GM19239 (cell line): ENCODE data around the gene EVC.

Experiments
- DNase-seq: peaks from one replicate; pipeline ENCODE4 v3.0.0; 2011; ENCODE audit warnings: low spot score; ENCODE audit not compliant: insufficient read length
- FAIRE-seq: peaks from 2 replicates; lab custom pipeline; 2011; peaks lifted over from hg19 to GRCh38; lab: Jason Lieb, UNC

Gene EVC

DNA sequence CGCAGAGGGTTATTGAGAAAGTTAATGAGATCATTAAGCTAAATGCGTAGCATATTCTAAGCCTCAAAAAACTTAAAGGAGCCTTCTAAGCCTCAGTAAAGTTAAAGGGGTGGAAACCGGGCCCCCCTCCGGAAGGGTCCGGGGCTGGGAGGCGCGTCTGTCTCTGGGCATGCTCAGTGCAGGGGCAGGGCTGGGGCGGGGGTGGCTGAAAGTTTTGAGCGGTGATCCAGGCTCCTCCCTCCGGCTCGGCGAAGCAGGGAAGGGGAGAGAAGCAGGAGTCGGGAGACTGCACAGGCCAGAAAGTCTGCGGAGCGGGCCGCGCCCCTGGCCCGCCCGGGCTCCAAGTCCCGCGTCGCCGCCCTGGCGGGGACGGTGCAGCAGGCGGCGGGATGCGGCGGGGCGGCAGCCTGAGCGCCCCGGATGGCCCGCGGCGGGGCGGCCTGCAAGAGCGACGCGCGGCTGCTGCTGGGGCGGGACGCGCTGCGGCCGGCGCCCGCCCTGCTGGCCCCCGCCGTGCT, at the start of gene EVC:
TSS of gene EVC (plus strand) at position 241 of the 518 bp plus-strand sequence. CDS start at position 421, 180 bp downstream.
- DNase-seq (no peak), FAIRE-seq (no peak)

DNA sequence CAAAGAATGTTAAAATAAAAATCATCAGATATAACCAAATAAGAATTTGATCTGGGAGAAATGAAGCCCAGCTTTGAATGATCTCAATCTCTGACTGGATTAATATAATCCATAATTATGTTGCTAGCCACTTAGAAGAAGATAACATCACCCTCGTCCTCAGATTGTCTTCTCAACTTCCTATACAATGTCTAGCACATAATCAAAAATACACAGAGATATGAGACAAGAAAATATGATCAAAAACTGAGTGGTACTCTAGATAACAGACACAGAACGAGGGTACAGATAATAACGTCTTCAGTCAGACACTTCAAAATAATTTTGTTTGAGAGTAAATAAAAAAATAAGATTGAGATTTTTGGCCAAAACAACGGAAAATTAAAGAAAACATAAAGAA, 49.8 kb upstream of the EVC start:
- no peak for DNase-seq
- FAIRE-seq: no peak

DNA sequence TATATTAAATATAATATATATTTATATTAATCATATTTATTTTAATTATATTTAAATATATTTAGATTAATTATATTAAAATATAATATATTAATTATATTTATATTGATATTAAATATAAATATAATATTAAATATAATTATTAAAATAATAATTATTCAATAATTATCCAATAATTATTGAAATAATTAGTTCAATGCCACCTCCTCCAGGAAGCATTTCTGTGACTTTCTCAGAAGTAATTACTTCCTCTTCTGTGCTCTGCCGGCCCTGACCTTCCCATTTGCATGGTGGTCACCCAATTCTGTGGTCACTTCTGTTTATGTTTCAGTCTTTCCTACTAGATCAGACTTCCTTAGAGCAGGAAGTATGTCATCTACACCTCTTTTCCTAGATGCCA, 48.4 kb upstream of the EVC start:
- FAIRE-seq (no peak), DNase-seq (no peak)

DNA sequence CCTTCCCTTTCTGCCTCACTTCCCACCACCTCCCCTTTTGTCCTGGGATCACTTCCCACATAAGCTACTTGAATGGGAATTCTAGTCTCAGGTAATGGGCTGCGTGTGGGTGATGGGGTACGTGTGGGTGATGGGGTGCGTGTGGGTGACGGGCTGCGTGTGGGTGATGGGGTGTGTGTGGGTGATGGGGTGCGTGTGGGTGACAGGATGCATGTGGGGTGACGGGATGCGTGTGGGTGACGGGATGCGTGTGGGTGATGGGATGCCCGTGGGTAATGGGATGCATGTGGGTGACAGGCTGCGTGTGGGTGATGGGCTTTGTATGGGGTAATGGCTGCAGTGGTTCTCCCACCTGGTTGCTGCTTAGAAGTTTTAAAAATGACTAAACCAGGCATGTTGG, 46.2 kb upstream of the EVC start:
- FAIRE-seq (no peak), DNase-seq (no peak)

DNA sequence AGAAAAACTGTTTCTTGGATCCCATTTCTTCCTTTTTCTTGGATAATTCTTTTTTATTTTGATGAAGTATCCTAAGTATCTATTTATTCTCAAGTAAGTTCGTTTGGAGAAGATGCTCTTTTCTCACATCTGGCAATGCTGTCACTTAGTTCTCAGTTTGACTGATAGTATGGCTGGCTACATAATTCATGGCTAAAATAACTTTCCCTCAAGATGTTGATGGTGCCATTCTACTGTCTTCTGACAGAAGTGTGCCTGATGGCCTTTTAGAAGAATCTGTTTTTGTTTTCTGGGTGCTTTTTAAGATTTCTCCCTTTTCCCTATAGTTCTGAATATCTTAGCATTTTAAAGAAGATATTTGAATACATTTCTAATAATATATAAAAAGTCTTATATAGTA, 44.3 kb upstream of the EVC start:
- no peak for FAIRE-seq
- no peak for DNase-seq

DNA sequence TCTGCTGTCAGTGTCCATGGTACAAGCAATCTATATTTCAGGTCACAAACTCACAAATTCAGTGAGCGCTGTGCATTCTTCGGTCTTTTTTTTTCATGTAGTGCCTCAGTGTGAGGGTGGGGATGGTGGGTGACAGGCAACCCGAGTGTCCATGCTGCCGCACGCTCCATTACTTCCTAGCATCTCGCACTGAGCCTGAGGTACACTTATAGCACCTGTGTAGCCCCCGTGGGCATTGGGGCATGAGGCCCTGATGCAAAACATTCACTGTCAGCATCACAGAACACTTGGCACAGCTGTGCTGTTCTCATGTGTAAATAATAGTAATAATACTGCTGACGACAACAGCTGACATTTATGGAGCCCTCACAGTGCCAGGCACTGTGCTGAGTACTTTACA, 34.2 kb upstream of the EVC start:
- no peak for FAIRE-seq
- DNase-seq: no peak

DNA sequence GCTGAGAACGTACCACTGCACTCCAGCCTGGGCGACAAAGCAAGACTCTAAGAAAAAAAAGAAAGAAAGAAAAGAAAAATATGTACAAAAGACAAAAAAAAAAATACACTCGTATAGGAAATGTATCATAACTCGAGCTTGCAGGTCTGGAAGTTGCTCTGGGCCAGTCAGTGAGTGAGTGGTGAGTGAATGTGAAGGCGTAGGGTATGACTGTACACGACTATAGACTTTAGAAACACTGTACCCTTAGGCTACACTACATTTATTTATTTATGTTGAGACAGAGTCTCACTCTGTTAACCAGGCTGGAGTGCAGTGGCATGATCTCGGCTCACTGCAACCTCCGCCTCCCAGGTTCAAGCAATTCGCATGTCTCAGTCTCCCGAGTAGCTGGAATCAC, 32.0 kb upstream of the EVC start:
- DNase-seq: no peak

DNA sequence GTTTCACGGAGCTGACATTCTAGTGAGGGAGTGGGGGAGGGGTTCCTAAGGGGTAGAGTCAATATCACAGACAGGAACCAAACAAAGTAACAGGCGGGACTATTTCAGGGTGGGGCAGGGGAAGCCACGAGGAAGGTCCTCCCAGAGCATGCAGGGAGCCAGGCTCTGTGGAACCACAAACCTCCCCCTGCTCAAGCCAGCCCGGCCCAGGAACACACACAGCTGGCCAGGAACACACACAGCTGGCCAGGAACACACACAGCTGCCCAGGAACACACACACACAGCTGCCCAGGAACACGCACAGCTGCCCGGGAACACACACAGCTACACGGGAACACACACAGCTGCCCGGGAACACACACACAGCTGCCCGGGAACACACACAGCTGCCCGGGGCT, 27.4 kb upstream of the EVC start:
- no peak for DNase-seq
- no peak for FAIRE-seq

More for the DNA sequence above, 32.0 kb upstream of the EVC start:
- FAIRE-seq: no peak

DNA sequence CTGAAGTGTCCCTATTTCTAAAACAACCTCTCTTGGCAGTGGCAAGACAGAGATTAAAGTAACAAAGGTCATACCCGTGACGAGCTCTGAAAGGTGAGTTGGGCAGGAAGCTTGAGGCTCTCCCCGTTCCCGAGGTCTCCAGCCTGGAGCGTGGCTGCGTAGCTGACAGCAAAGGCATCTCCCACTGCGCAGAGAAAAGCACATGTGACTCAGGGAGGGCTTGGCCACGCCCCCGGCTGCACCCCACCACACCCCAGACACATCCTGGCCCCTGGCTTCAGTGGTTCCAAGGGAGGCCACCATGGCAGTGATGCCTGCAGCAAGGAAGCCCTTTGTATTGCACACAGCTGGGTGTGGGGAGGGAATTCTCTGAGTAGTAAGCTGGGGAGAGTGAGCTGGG, 25.7 kb upstream of the EVC start:
- FAIRE-seq (no peak), DNase-seq (no peak)

DNA sequence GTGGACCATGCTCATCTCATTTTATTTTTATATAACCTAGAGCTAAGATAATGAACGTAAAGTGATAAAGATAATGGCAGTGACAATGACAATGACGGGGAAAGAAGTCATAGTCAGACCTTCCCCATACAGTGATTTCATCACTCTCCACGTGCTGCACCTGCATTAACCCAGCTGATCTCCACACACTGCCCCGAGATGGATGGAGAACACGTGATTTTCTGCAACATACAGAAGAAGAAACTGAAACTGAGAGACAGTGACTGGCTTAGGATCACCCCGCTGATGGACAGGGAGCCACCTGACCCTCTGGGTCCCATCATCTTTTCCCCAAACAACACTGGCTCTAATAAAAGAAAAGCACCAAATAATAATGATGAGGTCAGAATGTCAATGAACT, 24.7 kb upstream of the EVC start:
- FAIRE-seq (no peak), DNase-seq (no peak)

DNA sequence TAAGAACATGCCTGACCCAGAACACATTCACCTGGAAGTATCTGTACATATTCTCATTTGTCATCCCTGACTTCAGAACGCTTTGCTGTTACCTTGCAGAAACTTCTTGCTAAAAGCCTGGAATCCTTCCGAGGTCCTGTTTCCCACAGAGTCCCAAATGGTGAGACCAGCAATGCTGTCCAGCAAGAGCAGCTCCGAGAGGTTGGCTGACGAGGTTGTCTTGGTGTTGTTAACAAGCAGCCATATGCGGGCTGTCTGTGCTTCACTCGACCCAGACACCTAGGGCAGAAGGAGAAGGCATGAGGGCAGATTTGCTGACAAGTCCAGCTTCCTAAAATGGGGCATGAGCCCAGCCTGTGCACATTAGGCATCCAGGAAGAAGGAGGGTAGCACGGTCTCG, 21.9 kb upstream of the EVC start:
- FAIRE-seq: no peak
- DNase-seq: no peak

DNA sequence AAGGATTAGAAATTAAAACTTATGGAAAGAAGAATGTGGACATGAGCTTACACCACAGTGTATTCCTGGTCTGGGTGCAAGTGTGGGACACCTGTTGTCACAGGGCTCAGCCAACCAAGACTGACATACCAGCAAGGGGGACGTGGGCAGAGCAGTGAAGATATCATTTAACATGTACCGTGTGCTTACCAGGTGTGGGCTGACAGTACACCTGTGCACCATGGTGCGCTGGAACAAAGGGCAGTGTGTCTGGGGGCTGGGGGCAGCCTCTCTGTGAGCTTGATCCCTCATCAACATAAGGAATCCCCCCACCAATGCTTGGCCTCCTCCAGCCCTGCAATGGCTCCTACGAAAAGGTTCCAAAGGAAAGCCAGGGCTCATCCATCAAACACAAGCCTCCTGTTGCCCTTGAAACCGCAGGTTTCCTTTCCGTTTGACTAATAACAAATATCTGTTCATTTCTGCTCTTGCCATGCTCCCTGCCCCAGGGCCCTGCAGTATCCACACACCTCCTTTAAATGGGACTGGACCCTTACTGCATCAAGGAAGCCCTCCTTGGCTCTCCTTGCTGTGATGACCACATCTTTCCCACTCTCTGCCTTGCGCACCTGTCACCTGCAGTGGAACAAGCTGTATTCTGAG, 19.4 kb upstream of the EVC start:
- DNase-seq (no peak), FAIRE-seq (no peak)

DNA sequence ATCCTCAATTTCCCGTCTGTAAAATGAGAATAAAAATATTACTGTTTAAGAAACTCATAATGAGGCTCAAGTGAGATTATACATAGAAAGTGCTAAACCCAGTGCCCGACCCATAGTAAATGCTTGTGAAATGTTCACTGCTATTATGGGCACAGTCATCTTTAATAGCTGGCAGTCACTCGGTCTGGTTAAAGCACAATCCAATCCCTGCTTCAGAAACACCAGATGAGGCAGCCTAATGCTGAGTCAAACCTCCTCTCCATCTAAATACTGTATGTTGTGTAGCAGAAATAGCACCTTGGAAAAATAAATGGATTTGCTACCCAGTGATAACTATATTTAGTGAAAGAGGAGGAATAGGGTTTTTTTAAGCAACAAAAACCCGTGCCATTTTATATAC, 17.1 kb upstream of the EVC start:
- no peak for DNase-seq

DNA sequence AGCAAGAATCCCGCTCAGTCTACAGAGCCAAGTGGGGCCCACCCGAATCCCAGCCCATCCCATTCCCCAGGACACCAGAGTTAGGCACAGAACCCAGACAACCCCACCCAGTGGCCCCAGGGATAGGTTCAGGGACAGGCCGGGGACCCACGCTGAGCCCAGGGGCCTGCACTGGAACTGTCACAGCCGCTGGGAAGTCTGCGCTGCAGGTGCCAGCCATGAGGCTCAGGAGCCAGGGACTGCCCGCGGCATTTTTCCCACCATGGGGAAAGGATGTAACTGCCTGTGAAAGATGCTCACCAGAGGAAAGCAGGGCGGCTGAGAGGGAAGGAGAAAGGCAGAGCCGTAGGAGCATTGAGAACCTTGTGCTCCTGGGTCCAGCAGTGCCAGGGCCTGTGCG, 14.7 kb upstream of the EVC start:
- DNase-seq (no peak), FAIRE-seq (no peak)

More for the DNA sequence above, 17.1 kb upstream of the EVC start:
- FAIRE-seq: no peak

DNA sequence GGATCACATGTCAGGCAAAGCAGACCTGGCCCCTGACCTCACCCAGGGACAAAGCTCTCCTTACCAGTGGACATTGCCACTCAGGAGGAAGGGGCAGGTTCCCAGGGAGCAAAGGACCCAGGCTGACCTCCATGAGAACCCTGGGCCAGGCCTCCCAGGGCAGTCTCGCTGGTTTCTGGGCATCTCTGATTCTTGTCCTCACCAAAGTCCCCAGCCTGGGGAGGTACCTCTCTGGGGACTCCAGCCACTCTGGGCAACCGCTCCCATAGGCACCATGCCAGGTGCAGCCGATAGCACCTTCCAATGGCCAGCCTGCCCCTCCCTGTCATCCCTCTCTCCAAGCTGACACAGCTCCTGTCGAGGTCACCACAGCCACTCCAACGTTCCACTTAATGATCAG, 10.5 kb upstream of the EVC start:
- no peak for FAIRE-seq
- no peak for DNase-seq

DNA sequence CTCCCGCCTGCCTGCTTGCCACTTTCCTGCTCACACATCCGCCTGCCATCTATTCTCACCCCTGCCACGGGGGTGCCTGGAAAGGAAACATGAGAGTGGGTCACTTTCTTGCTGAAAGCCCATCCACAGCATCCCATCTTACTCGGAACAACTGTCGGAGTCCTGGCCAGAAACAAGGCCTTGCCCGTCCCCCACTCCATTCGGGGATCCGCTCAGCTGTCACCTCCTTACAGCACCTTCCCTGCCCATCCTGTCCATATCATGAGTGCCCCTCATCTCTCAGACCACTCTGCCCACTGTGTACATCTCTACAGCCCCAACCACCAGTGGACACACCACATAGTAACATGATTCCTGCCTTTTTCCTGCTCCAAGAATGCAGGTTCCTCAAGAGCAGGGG, 9.0 kb upstream of the EVC start:
- no peak for DNase-seq
- FAIRE-seq: no peak

DNA sequence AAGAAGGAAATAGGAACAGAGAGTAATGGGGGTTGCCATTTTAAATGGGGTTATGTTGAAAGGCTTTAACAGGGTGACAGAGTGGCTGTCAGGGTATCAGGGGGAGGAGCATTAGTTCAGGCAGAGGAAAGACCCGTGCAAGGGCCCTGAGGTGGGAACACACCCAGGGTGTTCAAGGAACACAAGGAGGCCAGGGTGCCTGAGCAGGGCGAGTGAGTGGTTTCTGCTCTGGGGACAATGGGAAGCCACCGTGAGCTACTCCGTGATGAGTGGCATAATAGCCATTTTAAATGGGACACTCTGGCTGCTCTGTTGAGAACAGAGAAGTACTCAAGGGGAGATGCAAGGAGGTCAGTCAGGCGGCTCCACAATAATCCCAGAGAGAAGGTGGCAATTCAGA, 7.2 kb upstream of the EVC start:
- FAIRE-seq (no peak), DNase-seq (no peak)

DNA sequence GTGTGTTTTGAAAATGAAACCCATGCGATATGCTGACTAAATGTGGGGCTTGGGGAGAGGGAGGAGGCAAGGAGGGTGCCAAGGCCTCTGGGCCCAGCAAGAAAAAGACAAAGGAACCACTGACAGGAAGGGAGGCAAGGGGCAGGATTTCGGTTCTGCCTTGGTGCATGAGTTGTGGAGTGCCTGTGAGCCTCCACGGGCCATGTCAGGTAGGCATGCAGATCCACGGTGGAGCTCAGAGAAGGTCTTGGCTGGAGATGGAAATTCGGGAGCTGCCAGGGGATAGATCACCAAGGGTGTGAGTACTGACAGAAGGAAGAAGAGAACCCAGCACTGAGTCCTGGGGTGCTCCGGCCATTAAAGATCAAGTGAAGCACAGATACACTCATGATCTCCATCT, 6.7 kb upstream of the EVC start:
- FAIRE-seq (no peak), DNase-seq (no peak)

DNA sequence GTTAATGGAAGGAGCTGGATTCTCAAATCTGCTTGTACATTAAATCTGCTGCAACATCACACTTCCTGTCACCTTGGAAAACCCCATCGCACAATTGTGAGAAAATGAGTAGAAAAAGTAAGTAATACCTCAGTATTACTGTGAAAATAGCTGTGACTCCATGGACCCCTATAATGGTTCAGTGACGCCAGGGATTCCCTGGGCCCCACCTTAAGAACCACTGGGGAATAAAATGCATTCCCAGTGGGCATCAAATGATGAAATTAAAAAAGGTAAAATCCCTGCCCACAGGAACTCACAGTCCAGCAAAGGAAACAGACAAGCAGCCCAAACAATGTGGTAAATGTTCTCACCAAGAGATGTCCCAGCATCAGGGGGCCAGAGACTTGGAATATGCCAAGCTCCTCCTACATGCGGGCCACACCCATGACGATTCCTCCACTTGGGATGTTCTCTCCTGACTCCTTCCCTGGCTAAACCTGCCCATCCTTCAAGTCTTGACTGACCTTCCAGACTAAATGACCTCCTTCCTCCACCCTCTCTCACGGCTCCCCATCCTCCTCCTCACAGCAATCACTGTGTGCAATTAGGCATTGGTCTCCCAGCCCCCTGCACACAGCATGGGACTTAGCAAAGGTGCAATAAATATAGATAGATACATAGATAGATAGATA, 5.2 kb upstream of the EVC start:
- no peak for FAIRE-seq
- no peak for DNase-seq

DNA sequence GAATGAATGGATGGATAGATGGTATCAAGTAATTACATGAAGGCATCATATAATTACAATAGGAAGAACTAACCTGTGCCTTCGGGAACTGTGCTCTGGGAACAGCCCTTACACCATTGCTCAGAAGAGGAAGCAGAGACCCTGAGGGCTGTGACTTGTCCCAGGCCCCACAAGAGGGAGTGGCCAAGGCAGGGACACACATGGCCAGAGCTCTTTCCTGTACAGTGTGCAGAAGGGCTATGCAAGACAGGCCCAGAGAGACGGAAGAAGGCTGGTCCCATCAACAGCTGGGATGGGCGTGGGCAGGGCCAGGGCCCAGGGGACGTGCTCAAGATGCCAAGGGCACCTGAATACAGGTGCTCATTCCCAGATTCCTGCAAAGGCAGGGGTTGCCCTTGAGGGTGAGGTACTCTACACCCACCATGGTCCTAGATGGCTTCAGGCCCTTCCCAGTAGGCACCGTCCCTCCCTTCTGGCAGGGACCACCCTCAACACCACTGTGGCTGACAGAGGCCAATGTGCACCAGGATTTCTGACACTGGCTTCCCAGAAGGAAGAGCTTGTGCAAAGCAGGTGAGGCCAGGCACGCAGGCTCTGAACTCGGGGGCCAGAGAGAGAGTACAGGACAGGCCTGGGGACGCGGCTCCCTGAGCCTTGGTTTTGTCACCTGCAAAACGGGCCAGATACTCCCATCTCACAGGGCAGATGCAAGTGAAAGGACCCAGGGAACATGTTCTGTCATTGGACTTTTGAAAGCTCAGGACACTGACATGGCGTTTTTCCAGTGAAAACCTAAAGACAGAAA, 4.3 kb upstream of the EVC start:
- DNase-seq (no peak), FAIRE-seq (no peak)

DNA sequence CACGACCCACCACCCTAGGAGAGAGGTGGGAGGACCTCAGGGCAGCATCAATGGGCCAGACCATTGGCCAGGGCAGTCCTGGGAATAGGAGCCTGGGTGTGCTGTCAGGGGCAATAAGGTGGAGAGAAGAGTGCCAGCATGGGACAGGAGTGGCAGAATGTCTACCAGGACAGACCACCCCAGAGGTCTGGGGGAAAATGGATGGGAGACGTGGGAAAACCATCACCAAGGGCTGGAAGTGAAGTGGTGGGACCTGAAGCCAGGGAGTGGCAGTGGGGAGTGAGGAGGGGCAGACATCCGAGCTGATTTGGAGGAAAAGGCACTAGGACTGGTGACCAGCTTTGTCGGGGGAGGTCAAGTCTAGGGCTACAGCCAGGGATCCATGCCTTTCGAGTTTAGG, 3.6 kb upstream of the EVC start:
- FAIRE-seq: no peak
- DNase-seq: no peak
